NCI-H446 treated with DMSO at 0.1 percent for 48 hours (cell line): ENCODE measurements around the gene HEY2.
"Not testable (repeated sequence)": the region's sequence is repeated elsewhere in the genome, so short reads cannot be mapped to it uniquely, and the experiment has no call there.

Source experiments
- DNase-seq: peaks from one replicate; lab custom pipeline; 2025; lab: John Stamatoyannopoulos, UW

Gene HEY2

GRCh38 chr6:125749173-125749864 lies at the start of gene HEY2:
Gene HEY2 (plus strand): TSS chr6:125749632. CDS start chr6:125749777, 145 bp downstream.
- DNase-seq, result peak; percentile 81

DNA sequence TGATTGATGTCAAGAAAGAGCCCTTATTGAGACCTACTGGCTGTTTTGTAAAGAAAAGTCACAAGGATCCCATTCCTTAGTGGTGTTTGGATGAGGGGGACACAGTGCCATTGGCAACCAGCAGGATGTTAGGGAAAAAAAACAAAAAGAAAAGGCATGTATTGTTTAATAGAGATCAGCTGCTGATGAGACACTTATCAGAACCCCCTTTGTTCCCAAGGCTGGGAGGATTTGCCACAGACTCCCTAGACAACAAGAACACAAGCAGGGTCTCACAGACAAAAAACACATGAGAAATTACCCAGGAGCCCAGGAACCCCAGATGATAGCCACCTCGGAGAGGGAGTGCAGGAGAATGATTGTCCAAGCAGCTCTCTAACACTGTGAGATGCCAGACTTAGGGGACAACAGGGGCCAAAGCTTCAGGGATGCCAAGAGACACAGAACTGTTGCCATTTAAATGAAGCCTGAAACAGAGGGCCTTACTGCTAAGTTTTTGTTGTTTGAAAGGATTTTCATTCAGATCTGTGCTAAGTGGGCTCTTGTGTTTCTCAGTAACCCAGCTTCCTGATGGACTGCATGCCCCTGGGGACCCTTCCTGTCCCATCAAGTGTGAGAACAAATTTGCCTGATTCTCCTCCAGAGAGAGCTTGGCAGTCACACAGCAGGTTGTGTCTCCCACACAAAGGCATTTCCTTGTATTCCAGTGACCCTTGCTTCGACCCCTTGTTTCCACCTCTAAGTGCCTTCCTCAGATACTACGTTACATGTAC lies 48.7 kb upstream of the HEY2 start:
- DNase-seq, result no peak

DNA sequence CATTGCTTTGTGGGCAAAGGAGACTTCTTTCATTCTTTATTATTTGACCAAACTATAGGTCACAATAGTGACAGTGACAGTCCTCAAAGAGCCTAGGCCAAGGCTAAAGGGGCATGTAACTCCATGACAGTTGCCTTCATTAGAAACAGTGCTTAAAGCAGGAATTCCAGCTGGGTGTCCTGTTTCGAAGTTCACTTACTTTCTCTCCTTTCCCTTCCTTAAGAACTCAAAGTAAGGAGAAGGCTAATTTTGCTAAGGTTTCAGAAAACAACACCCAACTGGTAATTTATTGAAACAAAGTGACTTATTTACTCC lies 48.1 kb upstream of the HEY2 start:
- no peak for DNase-seq

GRCh38 chr6:125703882-125704281 lies 45.5 kb upstream of the HEY2 start:
- DNase-seq, result not testable (repeated sequence)

GRCh38 chr6:125707615-125708243 lies 41.7 kb upstream of the HEY2 start:
- DNase-seq, result no peak

GRCh38 chr6:125711013-125711675 lies 38.3 kb upstream of the HEY2 start:
- no peak for DNase-seq

- DNase-seq, result no peak
Measured at GRCh38 chr6:125714441-125715090, 34.9 kb upstream of the HEY2 start.

DNA sequence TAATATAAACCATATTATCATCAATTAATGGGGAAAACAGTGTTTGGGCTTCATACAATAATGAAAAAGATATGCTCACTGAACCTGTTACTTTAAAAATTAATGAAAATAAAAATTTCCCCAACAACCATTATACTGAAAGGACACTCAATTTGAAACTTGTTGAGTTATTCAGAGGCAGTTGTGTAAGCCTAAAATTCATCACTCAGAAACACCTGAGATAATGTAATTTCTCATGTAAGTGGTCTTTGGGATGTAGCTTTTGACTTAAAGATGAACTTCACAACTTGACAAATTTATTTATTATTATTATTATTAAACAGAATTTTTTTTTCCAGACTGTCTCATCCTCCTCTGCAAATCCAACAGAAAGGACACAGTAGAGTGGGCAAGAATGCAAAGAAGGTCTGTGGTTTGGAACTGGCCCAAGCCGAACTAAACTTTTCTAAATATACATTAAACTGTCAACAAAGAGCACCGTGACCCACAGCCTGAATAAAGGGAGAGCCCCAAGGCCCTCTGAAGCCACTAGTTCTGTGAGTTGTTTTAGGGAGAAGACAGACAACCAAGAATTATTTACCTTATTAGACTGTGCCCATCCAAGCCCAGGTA lies 32.2 kb upstream of the HEY2 start:
- DNase-seq, result no peak

GRCh38 chr6:125718109-125718508 lies 31.3 kb upstream of the HEY2 start:
- no peak for DNase-seq

DNA sequence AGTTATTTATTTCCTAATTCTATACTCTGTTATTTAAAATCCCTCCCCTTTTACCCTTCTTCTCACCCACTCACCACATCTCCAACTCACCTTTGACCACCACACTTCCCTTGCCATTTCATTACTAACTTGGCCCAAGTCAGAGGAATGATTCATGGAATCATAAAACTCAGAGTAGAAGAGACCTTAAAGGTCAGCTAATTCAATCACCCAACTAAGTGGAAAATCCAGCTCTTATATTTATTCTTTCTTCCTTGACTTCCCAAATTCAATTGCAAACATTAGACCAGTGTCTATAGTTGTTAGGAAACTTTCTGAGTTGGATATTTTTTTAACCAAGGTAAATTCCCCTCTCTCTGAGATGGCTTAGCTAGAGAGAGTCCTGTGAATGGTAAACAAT lies 26.5 kb upstream of the HEY2 start:
- DNase-seq, result no peak

DNA sequence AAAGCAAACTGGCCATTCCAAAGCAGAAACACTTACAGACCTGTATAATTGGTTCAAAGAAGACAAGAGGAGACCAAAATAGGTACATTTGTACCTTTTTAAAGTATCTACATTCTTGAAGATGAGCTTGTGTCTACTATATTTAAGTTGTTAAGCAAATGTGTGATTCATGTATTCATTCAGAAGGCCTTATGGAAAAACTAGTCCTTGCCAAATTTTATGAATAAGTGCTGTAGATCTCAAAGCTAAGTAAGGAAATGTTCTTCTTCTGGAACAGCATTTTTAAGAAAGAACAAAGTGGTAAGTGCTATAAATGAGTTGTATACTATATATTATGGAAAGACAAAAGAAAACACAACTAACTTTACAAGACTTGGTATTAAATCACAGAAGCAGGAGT lies 22.2 kb upstream of the HEY2 start:
- DNase-seq, result no peak

DNA sequence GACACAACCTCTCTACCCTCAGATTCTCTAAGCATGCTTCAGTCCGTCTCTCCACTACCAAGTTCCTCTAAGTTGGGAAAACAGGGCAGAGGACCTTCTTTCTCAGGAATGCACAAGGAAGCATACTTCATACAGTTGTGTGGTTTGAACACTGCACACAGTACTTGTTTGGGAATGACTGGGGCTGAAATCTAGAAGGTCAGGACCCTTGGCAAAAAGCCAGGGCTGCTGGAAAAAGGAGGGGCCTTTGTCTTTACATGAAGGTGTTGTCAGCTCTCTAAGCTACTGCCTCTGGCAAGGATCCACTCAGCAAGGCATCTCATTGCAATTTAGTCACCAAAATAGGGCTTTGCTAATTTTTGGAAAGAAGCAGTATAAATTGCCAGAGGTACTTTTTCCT lies 20.7 kb upstream of the HEY2 start:
- no peak for DNase-seq

DNA sequence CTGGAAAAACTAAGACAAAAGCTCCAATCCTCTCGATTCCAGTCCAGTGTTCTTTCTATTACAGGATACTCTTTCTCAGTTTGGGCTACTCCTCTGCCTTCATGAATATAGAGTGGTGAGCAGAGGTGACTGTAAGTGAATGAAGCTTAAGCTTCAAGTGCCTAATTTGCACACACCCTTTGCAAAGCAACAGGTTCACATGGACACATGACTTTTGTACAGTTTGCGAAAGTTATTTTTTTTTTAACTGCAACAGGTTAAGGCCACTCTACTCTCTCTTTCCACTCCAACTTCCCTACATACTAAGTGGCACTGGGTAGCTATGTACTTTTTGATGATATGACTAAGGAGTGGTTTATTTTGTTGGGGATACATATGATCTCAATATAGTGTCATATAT lies 19.4 kb upstream of the HEY2 start:
- DNase-seq, result no peak

- no peak for DNase-seq
Measured at GRCh38 chr6:125732398-125732797, 17.0 kb upstream of the HEY2 start.

GRCh38 chr6:125733516-125734300 lies 15.7 kb upstream of the HEY2 start:
- DNase-seq, result no peak

DNA sequence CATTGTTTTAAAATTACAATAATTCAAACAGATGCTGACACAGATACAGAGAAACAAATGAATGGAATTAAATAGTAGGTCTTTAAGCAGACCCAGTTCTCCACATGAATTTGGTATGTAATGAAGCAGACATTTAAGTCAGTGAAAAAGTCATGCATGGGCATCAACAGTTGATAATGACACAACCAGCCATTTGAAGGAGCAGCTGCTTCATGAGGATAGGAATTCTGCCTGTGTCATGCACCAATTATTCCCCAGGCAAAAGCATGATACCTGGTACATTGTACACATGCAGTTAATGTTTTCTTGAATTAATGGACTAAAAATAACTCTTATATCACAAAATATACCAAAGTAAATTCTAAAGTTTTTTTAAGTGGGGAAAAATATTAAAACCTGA lies 11.2 kb upstream of the HEY2 start:
- no peak for DNase-seq

DNA sequence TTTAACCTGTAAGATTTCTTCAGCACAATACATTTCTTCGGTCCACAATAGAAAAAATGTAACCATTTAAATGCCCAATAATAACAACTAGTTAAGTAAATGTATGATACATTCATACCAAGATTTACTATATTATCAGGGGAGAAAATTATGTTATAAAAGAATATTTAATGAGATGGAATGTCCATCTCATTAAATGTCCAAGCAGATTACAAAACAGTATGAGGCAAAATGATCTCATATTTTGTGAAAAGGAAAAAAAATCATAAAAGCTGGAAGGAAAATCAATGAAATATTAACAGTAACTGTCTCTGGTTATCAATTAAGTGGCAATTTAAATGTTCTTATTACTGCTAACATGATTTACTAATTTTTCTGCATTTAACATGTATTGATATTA lies 10.1 kb upstream of the HEY2 start:
- no peak for DNase-seq

- no peak for DNase-seq
Measured at GRCh38 chr6:125741336-125741735, 8.1 kb upstream of the HEY2 start.

DNA sequence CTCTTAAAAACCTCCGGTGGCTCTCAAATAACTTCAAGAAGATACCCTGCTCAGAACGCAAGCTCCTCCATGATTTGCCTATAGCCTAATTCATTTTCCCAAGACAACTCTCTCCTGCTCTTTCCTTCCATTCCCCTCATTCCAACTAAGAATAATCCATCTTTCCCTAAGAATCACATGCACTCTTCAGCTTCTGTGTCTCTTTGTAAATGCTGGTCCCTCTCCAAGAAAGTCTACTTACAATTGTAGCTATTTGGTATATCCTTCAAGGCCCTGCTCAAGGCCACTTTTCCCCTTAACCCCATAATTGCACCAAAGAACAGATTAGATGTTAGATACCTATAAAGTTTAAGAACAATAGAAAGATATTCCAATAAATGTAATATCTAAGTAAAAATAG lies 7.4 kb upstream of the HEY2 start:
- DNase-seq, result no peak

DNA sequence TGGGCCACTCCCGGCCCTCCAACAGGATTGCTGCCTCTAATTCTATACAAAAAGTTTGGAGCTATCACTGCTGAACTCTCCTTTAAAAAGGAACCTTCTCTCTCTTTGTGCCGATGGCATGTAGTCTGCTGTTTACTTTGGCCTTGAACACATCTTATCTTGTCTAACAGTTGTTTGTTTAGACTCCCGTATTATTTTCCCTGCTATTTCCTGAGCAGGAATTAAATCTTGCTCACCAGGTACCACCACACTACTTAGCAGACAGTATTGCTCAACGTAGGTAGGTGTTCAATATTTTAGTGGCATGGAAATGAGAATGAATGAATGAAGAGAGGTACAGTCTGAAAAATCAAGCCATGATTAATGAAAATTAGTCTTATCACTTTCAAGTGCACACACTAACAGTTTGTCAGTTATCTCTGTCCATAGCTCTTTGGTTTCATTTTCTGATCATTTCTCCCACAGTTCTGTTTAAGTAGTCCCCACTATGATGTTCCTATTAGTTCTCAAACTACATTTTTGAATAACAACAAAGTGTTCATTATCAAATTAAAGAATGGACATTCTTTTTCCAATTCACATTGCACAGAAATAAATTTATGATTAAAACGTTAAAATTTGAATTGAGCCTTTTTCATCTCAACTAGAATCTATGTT lies 6.8 kb upstream of the HEY2 start:
- DNase-seq, result no peak

DNA sequence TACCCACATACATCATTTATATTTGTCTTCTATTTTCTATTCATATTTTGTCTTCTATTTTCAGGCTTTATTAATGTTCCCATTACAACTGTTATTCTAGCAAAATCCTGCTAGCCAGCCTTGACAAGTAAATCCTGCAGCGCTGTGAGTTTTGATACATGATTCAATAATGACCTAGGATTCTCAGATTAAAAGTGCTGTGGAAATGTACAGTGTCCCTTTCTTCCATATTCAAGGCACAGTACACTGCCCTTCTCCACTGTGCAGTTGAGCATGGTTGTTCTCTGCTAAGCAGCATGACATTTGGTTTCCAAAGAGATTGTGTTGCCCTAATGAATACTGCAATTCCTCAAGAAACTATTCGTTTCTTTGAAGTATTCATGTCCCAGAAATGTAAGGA lies 5.8 kb upstream of the HEY2 start:
- DNase-seq, result no peak
